DMS79 (cell line): Measurements from ENCODE around the gene TAT.
"Not testable (repeated sequence)": the region's sequence is repeated elsewhere in the genome, so short reads cannot be mapped to it uniquely, and the experiment has no call there.

Source experiments
- DNase-seq: peaks from one replicate; lab custom pipeline; 2025; lab: John Stamatoyannopoulos, UW

Gene TAT

DNA sequence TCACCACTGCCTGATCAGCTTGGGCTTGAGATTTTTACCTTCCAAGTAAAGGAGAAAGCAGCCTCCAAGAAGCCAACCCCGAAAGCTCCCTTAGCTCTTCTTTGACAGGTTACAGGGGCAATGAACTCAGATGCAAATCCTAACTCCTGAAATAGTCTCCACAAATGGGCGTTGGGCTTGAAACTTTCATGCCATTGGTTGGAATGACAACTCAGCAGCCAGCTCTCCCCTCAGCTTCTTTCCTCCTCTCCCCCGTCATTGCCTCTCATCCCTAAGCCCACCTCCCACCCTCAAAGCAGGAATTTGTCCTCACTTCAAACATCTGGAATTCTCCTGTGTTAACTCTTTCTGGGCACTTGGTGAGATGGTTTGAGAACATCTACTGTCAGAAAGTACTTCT lies at the start of gene TAT:
Gene TAT (minus strand): TSS at position 122 of the 400 bp plus-strand sequence. CDS start 677 bp downstream, outside the sequence.
- no peak for DNase-seq

GRCh38 chr16:71626018-71626857 lies 49.3 kb upstream of the TAT start, which contains the start of gene MARVELD3:
MARVELD3 (plus strand) TSS chr16:71626184; CDS start chr16:71626230, 46 bp downstream.
- peak; percentile 42 for DNase-seq

GRCh38 chr16:71625113-71625850 lies 48.4 kb upstream of the TAT start:
- no peak for DNase-seq

- no peak for DNase-seq
Measured at GRCh38 chr16:71623597-71623996, 46.7 kb upstream of the TAT start.

DNA sequence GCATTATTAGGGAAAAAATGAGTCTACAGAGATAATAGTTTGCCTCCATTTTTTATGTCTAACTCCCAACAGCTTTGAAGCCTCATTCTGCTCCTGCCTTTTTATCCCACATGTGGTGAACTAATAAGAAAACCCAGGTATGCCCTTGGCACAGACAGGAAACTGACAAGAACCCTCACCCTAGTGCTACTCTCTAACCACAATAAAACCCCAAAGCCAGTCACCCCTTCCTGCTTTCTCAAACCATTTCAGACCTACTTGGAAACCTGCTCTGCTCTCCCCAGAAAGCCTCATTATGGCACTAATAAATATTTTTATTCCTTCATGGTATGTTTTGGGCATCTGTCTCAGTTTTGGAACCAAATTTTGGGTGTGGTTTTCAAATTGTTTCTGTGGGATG lies 45.2 kb upstream of the TAT start:
- no peak for DNase-seq

DNA sequence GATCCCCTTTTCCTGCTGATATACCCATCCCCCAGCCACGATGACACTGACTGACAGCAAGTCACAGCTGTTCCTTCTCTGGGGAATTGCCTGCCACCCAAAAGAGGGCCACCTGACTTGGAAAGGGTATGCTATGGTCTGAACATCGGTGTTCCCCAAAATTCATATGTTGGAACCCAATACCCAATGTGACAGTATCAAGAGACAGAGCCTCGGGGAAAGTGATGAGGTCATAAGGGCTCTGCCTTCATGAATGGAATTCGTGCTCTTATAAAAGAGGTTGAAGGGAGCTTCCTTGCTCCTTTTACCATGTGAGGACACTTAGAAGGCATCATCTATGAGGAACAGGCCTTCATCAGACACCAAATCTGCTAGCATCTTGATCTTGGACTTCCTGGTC lies 41.5 kb upstream of the TAT start:
- DNase-seq, result no peak

- not testable (repeated sequence) for DNase-seq
Measured at GRCh38 chr16:71614956-71615355, 38.1 kb upstream of the TAT start.

DNA sequence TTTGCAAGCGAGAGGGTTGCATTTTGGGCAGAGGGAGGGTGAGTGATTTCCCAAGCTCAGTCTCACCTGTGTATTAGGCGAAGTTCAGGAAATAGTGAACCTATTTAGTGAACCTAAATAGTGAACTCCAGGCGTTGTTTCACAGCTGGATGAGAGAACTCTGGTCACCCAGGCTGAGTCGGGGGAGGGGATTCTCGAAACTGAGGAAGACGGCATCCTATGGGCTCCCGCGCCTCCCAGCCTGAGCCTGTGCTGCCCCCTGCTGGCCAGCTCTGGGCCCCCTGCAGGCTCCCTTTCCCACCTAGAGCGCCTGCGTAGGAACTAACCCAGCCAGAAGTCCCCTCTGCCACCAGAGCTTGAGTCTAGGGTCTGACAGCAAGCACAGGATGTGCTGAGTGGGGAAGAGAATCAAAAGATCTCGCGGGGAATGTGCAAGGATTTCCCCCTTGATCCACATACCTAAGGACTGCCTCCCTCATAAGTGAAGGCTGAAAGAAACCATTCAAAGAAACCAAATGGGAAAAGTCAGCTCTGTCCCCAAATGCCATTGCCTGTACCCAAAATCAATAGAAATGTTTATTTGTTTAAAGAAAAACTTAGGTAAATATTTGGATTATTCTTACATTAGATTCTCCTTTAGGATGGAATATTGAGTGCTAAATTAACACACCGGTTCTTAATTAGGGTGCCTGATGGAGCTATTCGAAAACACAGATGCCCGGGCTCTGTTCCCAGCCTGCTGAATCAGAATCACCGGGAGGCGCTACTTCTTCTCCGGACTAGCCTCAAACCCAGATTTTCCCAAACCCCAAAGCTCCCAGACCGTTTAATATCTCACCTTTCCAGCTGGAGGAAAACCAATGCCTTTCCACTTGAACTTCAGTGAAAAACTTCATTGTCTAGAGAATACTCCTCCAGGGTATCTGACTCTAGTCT lies 34.3 kb upstream of the TAT start:
- no peak for DNase-seq

DNA sequence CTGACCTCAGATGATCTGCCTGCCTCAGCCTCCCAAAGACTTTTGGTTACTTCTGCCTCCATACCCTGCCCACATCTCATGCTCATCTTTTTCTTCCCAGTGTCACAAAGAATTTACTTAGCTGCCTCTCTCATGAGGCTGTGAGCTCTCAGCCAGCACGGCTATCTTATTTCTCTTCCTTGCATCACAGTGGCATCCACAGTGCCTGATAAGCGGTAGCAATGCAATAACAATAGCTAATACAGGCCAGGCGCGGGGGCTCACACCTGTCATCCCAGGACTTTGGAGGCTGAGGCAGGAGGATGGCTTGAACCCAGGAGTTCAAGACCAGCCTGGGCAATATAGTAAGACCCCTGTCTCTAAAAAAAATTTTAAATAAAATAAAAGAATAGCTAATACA lies 33.6 kb upstream of the TAT start:
- no peak for DNase-seq

DNA sequence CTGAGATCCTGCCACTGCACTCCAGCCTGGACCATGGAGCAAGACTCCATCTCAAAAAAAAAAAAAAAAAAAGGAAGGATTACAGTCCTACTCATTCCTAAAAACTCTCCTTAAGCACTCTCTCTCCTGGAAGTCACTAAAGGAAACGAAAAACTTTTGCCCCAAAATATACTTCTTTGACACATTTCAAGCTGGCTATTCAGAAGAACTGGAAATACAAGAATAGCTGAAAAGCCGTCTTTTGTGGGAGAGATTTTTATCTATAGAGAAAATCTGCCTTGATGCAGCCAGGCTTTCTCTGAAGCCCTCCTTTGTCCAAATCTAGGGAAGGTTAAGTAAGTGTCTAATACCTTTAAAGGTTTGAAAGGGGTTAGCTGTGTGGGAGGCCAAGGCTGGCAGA lies 32.2 kb upstream of the TAT start:
- no peak for DNase-seq

DNA sequence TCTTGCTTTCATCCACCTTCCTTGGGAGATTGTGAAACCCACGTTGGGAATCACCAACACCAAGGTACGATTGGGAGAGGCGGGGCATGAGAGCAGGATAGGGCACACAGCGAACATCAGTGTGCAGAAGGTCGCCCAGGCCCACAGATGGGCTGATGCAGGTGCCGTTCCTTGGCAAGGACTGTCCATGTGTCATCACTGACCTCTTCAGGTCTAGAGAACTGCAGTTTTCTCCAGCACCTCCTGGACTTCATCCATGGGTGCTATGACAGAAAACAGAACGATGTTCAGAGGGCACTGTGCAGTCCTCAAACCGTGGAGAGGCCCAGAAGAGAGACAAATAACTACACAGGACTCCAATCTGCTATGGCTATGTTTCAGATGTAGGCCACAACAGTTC lies 23.9 kb upstream of the TAT start:
- DNase-seq, result no peak

DNA sequence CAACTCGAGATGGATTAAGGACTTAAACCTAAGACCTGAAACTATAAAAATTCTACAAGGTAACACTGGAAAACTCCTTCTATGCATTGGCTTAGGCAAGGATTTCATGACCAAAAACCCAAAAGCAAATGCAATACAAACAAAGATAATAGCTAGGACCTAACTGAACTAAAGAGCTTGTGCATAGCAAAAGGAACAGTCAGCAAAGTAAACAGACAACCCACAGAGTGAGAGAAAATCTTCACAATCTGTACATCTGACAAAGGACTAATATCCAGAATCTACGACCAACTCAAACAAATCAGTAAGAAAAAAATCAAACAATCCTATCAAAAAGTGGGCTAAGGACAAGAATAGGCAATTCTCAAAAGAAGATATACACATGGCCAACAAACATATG lies 21.5 kb upstream of the TAT start:
- DNase-seq, result not testable (repeated sequence)

DNA sequence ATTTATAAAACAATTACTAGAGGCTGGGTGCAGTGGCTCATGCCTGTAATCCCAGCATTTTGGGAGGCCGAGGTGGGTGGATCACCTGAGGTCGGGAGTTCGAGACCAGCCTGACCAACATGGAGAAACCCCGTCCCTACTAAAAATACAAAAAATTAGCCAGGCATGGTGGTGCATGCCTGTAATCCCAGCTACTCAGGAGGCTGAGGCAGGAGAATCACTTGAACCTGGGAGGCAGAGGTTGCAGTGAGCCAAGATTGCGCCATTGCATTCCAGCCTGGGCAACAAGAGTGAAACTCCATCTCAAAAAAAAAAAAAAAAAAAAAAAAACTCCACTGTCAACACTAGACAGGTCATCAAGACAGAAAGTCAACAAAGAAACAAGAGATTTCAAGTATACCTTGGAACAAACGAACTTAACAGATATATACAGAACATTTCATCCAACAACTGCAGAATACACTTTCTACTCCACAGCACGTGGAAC lies 18.5 kb upstream of the TAT start:
- DNase-seq, result not testable (repeated sequence)

GRCh38 chr16:71594000-71594646 lies 17.2 kb upstream of the TAT start:
- DNase-seq, result no peak

DNA sequence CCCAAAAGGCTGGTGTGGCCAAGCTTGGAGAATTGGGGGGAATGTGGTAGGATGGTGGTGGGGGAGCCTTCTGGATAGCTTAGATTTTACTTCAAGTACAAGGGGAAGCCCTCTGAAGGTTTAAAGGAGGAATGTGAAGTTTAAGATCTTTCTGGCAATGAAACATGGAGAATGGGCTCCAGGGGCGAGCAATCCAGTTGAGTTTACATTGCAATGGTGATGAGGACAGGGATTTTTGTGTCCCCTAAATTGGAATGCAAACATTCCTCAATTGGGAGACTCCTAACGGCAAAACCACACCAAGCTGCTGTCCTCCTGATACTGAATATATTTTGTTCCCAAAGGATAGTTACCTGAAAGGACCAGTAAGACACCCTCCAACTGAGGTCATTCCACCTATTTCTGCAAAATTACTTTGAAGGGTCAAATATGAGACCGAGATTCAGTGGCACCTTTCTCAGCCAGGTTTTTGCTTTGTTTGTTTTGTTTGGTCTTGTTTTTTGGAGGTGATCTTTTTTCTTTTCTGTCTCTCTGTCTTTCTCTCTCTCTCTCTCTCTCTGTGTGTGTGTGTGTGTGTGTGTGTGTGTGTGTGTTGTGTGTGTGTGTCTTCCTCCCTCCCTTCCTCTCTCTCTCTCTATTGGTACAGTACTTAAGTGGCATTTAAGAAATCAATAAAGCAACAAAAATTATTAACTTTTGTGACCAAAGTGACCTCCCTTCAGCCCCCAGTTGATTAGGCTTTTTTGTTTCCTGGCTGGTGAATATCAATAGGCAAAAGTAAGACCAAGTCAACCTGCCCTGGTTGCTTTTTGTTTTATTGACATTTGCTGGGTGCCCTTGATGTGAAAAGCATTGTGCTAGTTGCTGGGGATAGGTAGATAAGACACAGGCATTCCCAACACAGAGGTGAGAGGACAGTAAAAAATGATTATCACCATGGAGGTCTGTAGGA lies 16.4 kb upstream of the TAT start:
- DNase-seq, result no peak

DNA sequence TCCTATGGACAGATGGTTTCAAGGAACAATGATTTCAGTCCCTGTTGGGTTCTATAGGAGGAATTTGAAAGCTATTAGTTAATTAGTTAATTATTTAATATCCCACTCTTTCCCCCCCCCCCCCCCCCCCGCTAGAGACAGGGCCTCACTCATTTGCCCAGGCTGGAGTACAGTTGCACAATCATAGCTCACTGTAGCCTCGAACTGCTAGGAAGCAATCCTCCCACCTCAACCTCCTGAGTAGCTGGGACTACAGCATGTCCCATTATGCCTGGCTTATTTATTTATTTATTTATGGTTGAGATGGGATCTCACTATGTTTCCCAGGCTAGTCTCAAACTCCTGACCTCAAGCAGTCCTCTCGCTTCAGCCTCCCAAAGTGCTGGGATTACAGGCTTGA lies 15.0 kb upstream of the TAT start:
- DNase-seq, result no peak

- DNase-seq, result no peak
Measured at GRCh38 chr16:71590584-71590983, 13.7 kb upstream of the TAT start.

DNA sequence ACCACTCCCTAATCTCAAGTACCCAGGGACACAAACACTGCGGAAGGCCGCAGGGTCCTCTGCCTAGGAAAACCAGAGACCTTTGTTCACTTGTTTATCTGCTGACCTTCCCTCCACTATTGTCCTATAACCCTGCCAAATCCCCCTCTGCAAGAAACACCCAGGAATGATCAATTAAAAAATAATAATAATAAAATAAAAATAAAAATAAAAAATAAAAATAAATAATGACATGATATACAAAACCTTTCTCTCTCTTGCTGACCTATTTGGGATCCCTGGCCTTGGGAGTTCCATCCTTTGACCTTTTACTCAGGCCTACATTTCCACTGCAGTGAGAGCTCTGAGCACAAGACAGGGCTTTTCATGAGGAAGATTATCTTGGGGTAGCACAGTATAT lies 13.2 kb upstream of the TAT start:
- not testable (repeated sequence) for DNase-seq

GRCh38 chr16:71589334-71589733 lies 12.4 kb upstream of the TAT start:
- not testable (repeated sequence) for DNase-seq

GRCh38 chr16:71585318-71585703 lies 8.4 kb upstream of the TAT start:
- no peak for DNase-seq
